ENCODE results near the gene BST1.

BST1 gene

GRCh38 chr4:15676039-15676438 lies 26.8 kb upstream of the BST1 start:
- TF ChIP-seq ZFX (IDR thresholded peaks at IDR 0.05) (no peak), CTCF (conservative IDR thresholded peaks at IDR 0.05) (no peak)
- no peak overlapping the region for H3K27ac ChIP-seq

- TF ChIP-seq ZFX (IDR thresholded peaks at IDR 0.05) (no peak), CTCF (conservative IDR thresholded peaks at IDR 0.05) (no peak)
- no peak overlapping the region for H3K27ac ChIP-seq
Observed at GRCh38 chr4:15676899-15677298, 26.0 kb upstream of the BST1 start.

DNA sequence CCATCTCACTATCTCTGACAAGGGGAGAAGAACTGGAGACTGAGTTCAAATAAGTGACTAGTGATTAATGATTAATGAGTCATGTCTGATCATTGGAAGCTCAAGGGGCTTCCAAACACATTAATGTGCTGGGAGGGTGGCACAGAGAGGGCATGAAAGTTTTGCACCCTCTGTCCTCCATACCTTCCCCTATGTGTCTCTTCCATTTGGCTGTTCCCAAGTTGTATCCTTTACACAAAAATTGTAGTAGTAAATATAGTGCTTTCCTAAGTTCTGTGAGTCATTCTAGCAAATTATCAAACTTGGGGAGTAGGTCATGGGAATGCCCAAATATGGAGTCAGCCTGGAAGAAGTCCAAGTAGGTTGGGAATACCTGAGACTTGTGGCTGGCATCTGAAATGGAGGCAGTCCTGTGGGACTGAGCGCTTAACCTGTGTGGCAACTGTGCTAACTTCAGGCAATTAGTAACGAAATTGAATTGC lies 25.3 kb upstream of the BST1 start:
- no peak for TF ChIP-seq CTCF (conservative IDR thresholded peaks at IDR 0.05)
- TF ChIP-seq ZFX (IDR thresholded peaks at IDR 0.05) = no peak
- no peak overlapping the region for H3K27ac ChIP-seq

DNA sequence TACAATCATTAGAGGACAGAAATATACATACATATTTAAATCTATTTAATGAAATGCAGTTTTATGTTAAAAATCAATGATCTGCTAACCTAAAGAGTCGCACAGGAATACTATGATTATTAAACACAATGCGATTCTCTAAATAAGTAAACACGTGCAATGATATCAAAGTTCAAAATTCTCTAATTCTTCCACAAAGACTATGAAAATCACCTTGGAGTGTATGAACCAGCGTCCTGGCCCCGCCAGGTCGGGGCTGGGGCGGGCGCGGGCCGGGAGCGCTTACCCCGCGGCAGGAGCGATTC lies 21.8 kb upstream of the BST1 start:
- TF ChIP-seq ZFX (IDR thresholded peaks at IDR 0.05) (no peak), CTCF (conservative IDR thresholded peaks at IDR 0.05) (no peak)
- peak overlapping the region; percentile 97 for H3K27ac ChIP-seq

GRCh38 chr4:15681372-15682241 lies 21.3 kb upstream of the BST1 start, which contains the start of gene FAM200B:
Gene FAM200B, plus strand, starts transcription at chr4:15681827. Its CDS starts 5,151 bp downstream, at chr4:15686978.
- TF ChIP-seq ZFX (IDR thresholded peaks at IDR 0.05) = peak; percentile 88
- TF ChIP-seq CTCF (conservative IDR thresholded peaks at IDR 0.05) = peak; percentile 5; the same call in 1 of the 2 replicates
- H3K27ac ChIP-seq = peak within 1 kb of the TSS; percentile 97

DNA sequence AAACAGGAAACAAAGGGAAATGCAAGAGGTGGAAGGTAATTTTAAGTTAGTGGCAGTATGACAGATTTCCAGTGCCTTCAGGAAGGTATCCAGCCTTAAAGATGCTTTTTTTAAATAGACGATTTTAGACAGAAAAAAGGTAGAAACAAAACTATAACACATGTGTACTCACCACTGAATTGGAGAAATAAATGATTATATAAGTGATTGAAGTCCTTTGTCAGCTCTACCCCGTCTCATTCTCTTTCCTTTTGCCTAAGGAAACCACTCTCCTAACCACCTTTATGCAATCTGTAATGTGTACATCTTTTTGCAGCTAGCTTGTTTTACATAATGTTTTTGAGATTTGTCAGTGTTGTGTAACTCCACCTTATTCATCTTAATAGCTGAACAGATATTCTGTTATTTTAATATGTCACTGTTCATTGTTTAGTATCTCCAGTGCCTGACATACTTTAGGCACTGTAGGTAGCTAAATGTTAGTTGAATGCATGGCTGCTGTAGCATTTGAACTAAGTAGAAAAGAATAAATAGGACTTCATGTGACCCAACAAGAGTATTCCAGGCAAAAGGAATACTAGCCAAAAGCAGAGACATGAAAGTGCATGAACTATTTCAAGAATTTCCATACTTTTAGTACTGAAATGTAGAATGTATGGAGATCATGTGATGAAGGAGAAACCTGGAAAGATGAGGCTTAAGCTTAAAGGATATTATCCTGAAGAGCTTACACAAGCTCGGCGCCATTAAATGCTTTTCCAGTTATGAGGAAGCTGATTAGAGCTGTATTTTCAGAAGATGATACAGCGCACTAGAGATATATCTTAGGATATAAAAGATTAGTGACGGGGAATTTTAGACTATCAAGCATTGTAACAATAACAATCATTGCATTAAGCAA lies 20.4 kb upstream of the BST1 start:
- H3K27ac ChIP-seq = peak overlapping the region; percentile 97
- TF ChIP-seq CTCF (conservative IDR thresholded peaks at IDR 0.05) (no peak; the same call in 1 of the 2 replicates), ZFX (IDR thresholded peaks at IDR 0.05) (no peak)

DNA sequence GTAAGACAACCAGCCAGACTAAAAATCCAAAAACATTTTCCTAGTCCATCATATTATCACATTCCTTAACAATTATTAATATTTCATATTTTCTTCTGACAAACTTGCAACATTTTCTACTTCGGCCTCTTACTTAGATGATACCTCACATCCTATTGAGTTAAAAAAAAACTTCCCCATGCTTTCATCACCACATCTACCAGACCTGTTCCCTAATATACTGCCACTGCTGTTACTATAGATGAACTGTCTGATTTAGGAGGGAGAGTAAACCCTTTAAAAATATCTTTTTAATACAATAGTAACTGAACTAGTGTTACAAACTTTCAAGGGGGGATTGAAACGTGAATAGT lies 19.7 kb upstream of the BST1 start:
- no peak overlapping the region for H3K27ac ChIP-seq
- TF ChIP-seq ZFX (IDR thresholded peaks at IDR 0.05) = no peak
- TF ChIP-seq CTCF (conservative IDR thresholded peaks at IDR 0.05) = no peak

Measured in C4-2B (cell line).